Measurements from ENCODE around the gene TBX1. TPM values are rescaled to one million over a fixed set of nuclear protein-coding genes. Genes with fewer than 3 reads are reported as not detected.

The TBX1 gene
- total and polyA plus RNA-seq, 2 of the 8 experiments (the other 6 are each of a cell fraction or from before 2014, with no cell fraction given): 0.28 TPM; not detected in 1

DNA sequence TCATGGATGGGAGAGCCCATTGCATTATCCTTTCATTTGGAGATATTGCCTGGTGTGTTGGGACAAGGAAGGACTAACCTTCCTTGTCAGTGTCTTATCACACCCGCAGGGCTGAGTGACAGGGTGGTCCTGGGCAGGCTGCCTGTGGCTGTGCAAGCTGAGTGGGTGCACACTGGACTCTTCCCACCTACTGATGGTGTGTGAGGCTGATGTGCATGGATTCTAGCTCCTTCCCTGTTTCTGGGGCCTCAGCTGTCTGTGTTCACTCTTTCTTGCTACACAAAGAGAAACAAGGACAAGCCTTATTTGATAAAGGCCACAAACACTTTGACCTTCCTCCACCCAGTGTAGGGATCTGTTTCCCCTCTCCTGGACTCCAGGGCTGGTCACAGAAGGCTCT is 22.0 kb downstream of the TBX1 start (continued):
- TF ChIP-seq TAF1 (IDR thresholded peaks at IDR 0.05; ENCODE audit: low read depth, low read length): no peak
- no peak for TF ChIP-seq CBX8 (IDR thresholded peaks at IDR 0.05; ENCODE audit: borderline replicate concordance, low read depth, low read length)
